Endothelial cell of coronary artery (primary cell): ENCODE results near the gene PARP14. TPM values are rescaled to one million over a fixed set of nuclear protein-coding genes. Genes with fewer than 3 reads are reported as not detected.

Experiments used
- total RNA-seq: library from RNA; depleted of rRNA; stranded (reverse); fragments of >200 nt; gene quantifications from 2 replicates; pipeline ENCODE4 v1.2.3, GENCODE V29; 2014

Gene PARP14, protein sequence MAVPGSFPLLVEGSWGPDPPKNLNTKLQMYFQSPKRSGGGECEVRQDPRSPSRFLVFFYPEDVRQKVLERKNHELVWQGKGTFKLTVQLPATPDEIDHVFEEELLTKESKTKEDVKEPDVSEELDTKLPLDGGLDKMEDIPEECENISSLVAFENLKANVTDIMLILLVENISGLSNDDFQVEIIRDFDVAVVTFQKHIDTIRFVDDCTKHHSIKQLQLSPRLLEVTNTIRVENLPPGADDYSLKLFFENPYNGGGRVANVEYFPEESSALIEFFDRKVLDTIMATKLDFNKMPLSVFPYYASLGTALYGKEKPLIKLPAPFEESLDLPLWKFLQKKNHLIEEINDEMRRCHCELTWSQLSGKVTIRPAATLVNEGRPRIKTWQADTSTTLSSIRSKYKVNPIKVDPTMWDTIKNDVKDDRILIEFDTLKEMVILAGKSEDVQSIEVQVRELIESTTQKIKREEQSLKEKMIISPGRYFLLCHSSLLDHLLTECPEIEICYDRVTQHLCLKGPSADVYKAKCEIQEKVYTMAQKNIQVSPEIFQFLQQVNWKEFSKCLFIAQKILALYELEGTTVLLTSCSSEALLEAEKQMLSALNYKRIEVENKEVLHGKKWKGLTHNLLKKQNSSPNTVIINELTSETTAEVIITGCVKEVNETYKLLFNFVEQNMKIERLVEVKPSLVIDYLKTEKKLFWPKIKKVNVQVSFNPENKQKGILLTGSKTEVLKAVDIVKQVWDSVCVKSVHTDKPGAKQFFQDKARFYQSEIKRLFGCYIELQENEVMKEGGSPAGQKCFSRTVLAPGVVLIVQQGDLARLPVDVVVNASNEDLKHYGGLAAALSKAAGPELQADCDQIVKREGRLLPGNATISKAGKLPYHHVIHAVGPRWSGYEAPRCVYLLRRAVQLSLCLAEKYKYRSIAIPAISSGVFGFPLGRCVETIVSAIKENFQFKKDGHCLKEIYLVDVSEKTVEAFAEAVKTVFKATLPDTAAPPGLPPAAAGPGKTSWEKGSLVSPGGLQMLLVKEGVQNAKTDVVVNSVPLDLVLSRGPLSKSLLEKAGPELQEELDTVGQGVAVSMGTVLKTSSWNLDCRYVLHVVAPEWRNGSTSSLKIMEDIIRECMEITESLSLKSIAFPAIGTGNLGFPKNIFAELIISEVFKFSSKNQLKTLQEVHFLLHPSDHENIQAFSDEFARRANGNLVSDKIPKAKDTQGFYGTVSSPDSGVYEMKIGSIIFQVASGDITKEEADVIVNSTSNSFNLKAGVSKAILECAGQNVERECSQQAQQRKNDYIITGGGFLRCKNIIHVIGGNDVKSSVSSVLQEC (N-terminal part only)
- 49.8 and 82.0 TPM in 2 replicates for total RNA-seq

DNA sequence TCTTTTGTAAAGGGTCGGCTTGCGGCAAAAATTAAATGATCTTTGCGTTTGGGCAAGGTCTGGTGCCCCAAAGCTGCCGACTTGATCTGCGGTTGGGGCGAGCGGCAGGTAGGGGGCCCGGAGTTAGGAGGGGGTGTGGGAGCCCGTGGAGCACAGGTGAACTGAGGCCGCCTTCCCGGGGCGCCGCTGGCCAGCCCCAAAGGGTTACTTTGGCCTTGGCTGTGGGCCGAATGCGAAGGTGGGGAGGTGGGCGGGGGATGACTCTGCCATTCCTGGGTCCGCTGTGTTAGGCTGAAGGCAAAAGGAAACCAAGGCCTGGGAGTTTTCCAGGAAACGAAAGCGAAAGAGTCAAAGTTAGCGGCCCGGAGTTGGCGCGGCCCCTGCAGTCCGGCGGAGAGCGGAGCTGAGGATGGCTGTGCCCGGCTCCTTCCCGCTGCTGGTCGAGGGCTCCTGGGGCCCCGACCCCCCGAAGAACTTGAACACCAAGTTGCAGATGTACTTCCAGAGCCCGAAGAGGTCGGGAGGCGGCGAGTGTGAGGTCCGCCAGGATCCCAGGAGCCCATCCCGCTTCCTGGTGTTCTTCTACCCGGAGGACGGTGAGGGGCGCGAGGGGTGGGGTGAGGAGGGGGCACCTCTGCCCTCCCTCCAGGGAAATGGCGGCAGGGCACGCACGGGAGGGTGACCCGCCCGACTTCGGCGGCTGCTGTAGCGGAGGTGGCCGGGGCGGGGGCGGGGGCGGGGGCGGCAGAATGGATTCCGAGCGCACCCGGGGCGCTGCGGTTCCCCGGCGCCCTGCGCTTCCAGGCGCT lies at the start of gene PARP14:
TSS of gene PARP14 (plus strand) at position 365 of the 809 bp plus-strand sequence. CDS start at position 410, 45 bp downstream.

Other genes starting within 250 kb of the PARP14 start
- gene KPNA1, start 165.9 kb upstream of the PARP14 start, total RNA-seq, result 30.1 and 39.9 TPM in 2 replicates
- 9.9 and 17.1 TPM in 2 replicates for gene PARP9, start 116.5 kb upstream of the PARP14 start, total RNA-seq
- gene DTX3L, start 116.5 kb upstream of the PARP14 start, total RNA-seq, result 8.2 and 13.9 TPM in 2 replicates
- gene PARP15, start 103.2 kb upstream of the PARP14 start, total RNA-seq, result 0.18 and 0.19 TPM in 2 replicates
- gene HSPBAP1, start 113.0 kb downstream of the PARP14 start, total RNA-seq, result 5.3 and 6.1 TPM in 2 replicates
- gene SLC49A4, start 114.2 kb downstream of the PARP14 start, total RNA-seq, result 8.7 and 12.6 TPM in 2 replicates